Body of pancreas (tissue), 4 donors: Measurements from ENCODE around the gene SSR1. TPM values are rescaled to one million over a fixed set of nuclear protein-coding genes. Genes with fewer than 3 reads are reported as not detected.

Experiments used
- ATAC-seq: fragments of 150-250 bp; one replicate; pipeline ENCODE4 v1.9.1; 2016
- DNase-seq, 4 donors: peaks; one replicate each; pipeline ENCODE4 v3.0.0-alpha.2; 2019
- H3K27ac ChIP-seq, 4 donors: fragments of 200-600 bp; sonication (generic); 1 replicate in 3 of 4; 2 replicates in 1 of 4; pipeline versions ENCODE4 v1.5.1 to v1.6.1; 2016 to 2019; ENCODE audit warnings: mild to moderate bottlenecking in 1 of 4, mixed read lengths in 1 of 4, moderate library complexity in 1 of 4
- H3K27me3 ChIP-seq, 2 donors: fragments of 200-600 bp; sonication (generic); one replicate each; pipeline ENCODE4 v1.6.0; 2016; ENCODE audit warnings: mild to moderate bottlenecking in 1 of 2
- H3K36me3 ChIP-seq, 2 donors: fragments of 200-600 bp; sonication (generic); replicated peaks in 1 of 2; 2 replicates each; pipeline ENCODE4 v1.5.1; 2016; ENCODE audit warnings: low read depth in 2 of 2; ENCODE audit not compliant: insufficient read depth in 1 of 2
- H3K4me1 ChIP-seq: fragments of 200-600 bp; sonication (generic); one replicate; pipeline ENCODE4 v1.6.0; 2016
- H3K4me3 ChIP-seq, 2 donors: fragments of 200-600 bp; sonication (generic); 1 replicate in 1 of 2; 2 replicates in 1 of 2; pipeline ENCODE4 v1.5.1; 2016 to 2019
- H3K9me3 ChIP-seq, 3 donors: fragments of 200-600 bp; sonication (generic); 1 replicate in 2 of 3; 2 replicates in 1 of 3; pipeline ENCODE4 v1.5.1; 2016
- POLR2A ChIP-seq, 3 donors: fragments of 450-650 bp; IDR thresholded peaks; one replicate each; pipeline ENCODE4 v1.6.1; 2016; ENCODE audit warnings: antibody characterized with exemption in 3 of 3, mild to moderate bottlenecking in 2 of 3
- WGBS, 2 donors: methylation state at CpG; one replicate each; pipeline ENCODE4 v1.1.5; 2017; 5-methylcytosine and 5-hydroxymethylcytosine counted together
- intact Hi-C: fragments of 100-400 bp; cut with DNase I; formaldehyde crosslinking; loops from one replicate; pipeline ENCODE4 v1.15.1; 2023
- total RNA-seq, 2 donors: library from RNA; depleted of rRNA; stranded (reverse); fragments of >200 nt; gene quantifications; one replicate each; pipeline ENCODE4 v1.1.0, GENCODE V29; 2016
- TF ChIP-seq, protein P1 (sequence below), 7 experiments: fragments of 450-650 bp in 4 of 7; fragments of 200-600 bp in 3 of 7; sonication (generic) in 3 of 7; IDR thresholded peaks; one replicate each; pipeline ENCODE4 v1.5.1; 2016 to 2019; ENCODE audit warnings: antibody characterized with exemption in 7 of 7

Gene SSR1
- total RNA-seq, 2 donors from 2014 or later = 50.1 TPM

GRCh38 chr6:7292596-7293255 lies 20.3 kb downstream of the SSR1 start:
- Histone ChIP-seq H3K27ac (no peak overlapping the region), H3K9me3 (no peaks in the 10 kb centered on the region), H3K4me1 (no peaks in the 10 kb centered on the region), H3K4me3 (no peak overlapping the region), H3K27me3 (no peaks in the 10 kb centered on the region), H3K36me3 (peaks cover 0 to 23% of the 10 kb centered on the region in 2 donors)
- DNase-seq = no peak
- 81 to 85% methylated on average over 6 of the region's 6 CpGs for WGBS, 2 donors
- ATAC-seq = no peak
- intact Hi-C loops = no loop called here
- no peak for TF ChIP-seq POLR2A (IDR thresholded peaks at IDR 0.05)
- TF ChIP-seq, protein P1, sequence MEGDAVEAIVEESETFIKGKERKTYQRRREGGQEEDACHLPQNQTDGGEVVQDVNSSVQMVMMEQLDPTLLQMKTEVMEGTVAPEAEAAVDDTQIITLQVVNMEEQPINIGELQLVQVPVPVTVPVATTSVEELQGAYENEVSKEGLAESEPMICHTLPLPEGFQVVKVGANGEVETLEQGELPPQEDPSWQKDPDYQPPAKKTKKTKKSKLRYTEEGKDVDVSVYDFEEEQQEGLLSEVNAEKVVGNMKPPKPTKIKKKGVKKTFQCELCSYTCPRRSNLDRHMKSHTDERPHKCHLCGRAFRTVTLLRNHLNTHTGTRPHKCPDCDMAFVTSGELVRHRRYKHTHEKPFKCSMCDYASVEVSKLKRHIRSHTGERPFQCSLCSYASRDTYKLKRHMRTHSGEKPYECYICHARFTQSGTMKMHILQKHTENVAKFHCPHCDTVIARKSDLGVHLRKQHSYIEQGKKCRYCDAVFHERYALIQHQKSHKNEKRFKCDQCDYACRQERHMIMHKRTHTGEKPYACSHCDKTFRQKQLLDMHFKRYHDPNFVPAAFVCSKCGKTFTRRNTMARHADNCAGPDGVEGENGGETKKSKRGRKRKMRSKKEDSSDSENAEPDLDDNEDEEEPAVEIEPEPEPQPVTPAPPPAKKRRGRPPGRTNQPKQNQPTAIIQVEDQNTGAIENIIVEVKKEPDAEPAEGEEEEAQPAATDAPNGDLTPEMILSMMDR (IDR thresholded peaks at IDR 0.05) = no peak

DNA sequence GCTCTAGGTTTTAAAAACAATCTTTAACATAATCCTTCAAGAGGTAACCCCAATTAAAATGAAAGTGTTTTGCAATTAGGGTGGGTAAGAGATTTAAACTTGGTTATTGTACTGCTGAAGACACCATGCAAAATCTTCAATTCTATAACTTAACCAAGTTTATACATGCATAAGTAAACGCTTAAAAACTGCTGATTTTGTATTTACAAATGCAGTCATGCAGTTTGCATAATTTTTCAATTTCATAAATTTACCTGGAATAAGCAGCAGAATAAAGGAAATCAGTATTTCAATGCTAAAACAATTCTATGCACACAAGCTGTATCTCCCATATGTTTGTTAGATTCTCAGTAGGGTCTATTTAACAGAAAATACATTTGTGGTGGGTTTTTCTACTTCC lies 22.9 kb downstream of the SSR1 start:
- intact Hi-C loops = no loop called here
- Histone ChIP-seq H3K27me3 (no peaks in the 10 kb centered on the region), H3K4me3 (no peak overlapping the region), H3K27ac (no peak overlapping the region), H3K9me3 (no peaks in the 10 kb centered on the region), H3K36me3 (peaks cover 0 to 15% of the 10 kb centered on the region in 2 donors), H3K4me1 (no peaks in the 10 kb centered on the region)
- ATAC-seq (no peak), DNase-seq (no peak)
- 61 to 75% methylated on average over 1 of the region's 1 CpG for WGBS, 2 donors
- TF ChIP-seq POLR2A (IDR thresholded peaks at IDR 0.05) = no peak
- TF ChIP-seq, protein P1 (IDR thresholded peaks at IDR 0.05) = no peak

DNA sequence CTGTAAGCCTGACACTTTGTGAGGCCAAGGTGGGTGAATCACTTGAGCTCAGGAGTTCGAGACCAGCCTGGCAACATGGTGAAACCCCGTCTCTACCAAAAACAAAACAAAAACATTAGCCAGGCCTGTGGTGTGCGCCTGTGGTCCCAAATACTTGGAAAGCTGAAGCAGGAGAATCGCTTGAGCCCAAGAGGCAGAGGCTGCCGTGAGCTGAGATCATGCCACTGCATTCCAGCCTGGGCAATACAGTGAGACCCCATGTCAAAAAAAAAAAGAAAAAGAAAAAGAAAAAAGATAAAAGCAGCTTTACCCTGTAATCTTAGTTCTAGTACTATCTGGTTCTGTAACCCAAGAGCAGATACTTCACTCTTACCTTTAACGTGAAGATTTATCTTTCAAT lies 27.6 kb downstream of the SSR1 start:
- 91% methylated on average over 6 of the region's 6 CpGs for WGBS, 2 donors
- Histone ChIP-seq H3K9me3 (no peaks in the 10 kb centered on the region), H3K36me3 (peaks cover 0 to 6% of the 10 kb centered on the region in 2 donors), H3K4me3 (no peak overlapping the region), H3K27ac (no peak overlapping the region), H3K4me1 (no peaks in the 10 kb centered on the region), H3K27me3 (no peaks in the 10 kb centered on the region)
- TF ChIP-seq, protein P1 (IDR thresholded peaks at IDR 0.05) = no peak
- TF ChIP-seq POLR2A (IDR thresholded peaks at IDR 0.05) = no peak
- no peak for DNase-seq
- no peak for ATAC-seq
- intact Hi-C loops = loop anchor here (10.0 kb wide), 1 partner anchor 329 kb away; no protein-coding TSS in a partner anchor

DNA sequence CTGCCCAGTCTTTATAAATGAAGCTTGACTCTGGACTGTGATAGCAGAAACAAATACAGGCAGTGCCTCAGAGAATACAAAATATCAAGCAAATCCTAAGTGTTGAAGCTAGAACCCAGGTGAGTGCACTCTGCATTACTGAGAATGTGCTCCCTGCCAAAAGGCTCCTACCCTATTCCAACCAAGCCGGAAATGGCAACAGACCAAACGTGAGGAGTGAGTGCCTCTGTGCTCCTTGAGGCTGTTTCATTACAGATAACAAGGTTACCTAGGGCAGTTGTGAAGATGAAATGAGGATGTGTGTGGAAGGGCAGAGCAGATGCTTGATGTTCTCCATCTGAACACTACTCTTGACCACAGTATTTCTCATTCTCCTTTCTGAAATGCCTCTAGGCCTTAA lies 29.3 kb downstream of the SSR1 start:
- no peak for ATAC-seq

More for the DNA sequence above, 29.3 kb downstream of the SSR1 start:
- Histone ChIP-seq H3K36me3 (peaks cover 0 to 6% of the 10 kb centered on the region in 2 donors), H3K27me3 (no peaks in the 10 kb centered on the region), H3K27ac (no peak overlapping the region), H3K4me1 (peaks cover 6% of the 10 kb centered on the region), H3K9me3 (no peaks in the 10 kb centered on the region), H3K4me3 (no peak overlapping the region)
- intact Hi-C loops = loop anchor here (10.0 kb wide), 1 partner anchor 331 kb away; no protein-coding TSS in a partner anchor
- no peak for DNase-seq
- 43 to 94% methylated on average over 2 of the region's 2 CpGs for WGBS, 2 donors
- no peak for TF ChIP-seq POLR2A (IDR thresholded peaks at IDR 0.05)
- TF ChIP-seq, protein P1 (IDR thresholded peaks at IDR 0.05) = no peak
